ENCODE measurements around the gene PDGFB.

The PDGFB gene

GRCh38 chr22:39183991-39184585 lies 60.7 kb downstream of the PDGFB start:
- H3K36me3 ChIP-seq (ENCODE audit: control insufficient read depth in 1 of 2, insufficient read depth in 2 of 2, low read length in 2 of 2), result no peaks in the 10 kb centered on the region
- H3K9me3 ChIP-seq (ENCODE audit: control insufficient read depth in 1 of 2, low read length in 2 of 2), result peaks cover 0 to 5% of the 10 kb centered on the region in 2 donors
- H3K4me1 ChIP-seq (ENCODE audit: control insufficient read depth in 1 of 2, insufficient read depth in 2 of 2, low read length in 2 of 2), result peaks cover 0 to 6% of the 10 kb centered on the region in 2 donors
- H3K4me3 ChIP-seq (ENCODE audit: low read depth in 1 of 2, low read length in 2 of 2), result no peak overlapping the region
- peaks cover 0 to 6% of the 10 kb centered on the region in 2 donors for H3K27me3 ChIP-seq (ENCODE audit: control insufficient read depth in 1 of 2, insufficient read depth in 2 of 2, low read length in 2 of 2)
- no peak overlapping the region for H3K27ac ChIP-seq (ENCODE audit: low read depth, low read length)
- no peak overlapping the region for H3K9ac ChIP-seq (ENCODE audit: low read depth in 1 of 2, low read length in 2 of 2)

- peaks cover 0 to 6% of the 10 kb centered on the region in 2 donors for H3K27me3 ChIP-seq (ENCODE audit: control insufficient read depth in 1 of 2, insufficient read depth in 2 of 2, low read length in 2 of 2)
- H3K4me1 ChIP-seq (ENCODE audit: control insufficient read depth in 1 of 2, insufficient read depth in 2 of 2, low read length in 2 of 2), result peaks cover 0 to 6% of the 10 kb centered on the region in 2 donors
- H3K36me3 ChIP-seq (ENCODE audit: control insufficient read depth in 1 of 2, insufficient read depth in 2 of 2, low read length in 2 of 2), result no peaks in the 10 kb centered on the region
- no peak overlapping the region for H3K27ac ChIP-seq (ENCODE audit: low read depth, low read length)
- H3K9ac ChIP-seq (ENCODE audit: low read depth in 1 of 2, low read length in 2 of 2), result no peak overlapping the region
- H3K9me3 ChIP-seq (ENCODE audit: control insufficient read depth in 1 of 2, low read length in 2 of 2), result peaks cover 0 to 5% of the 10 kb centered on the region in 2 donors
- no peak overlapping the region for H3K4me3 ChIP-seq (ENCODE audit: low read depth in 1 of 2, low read length in 2 of 2)
Observed at GRCh38 chr22:39182478-39183030, 62.2 kb downstream of the PDGFB start.

DNA sequence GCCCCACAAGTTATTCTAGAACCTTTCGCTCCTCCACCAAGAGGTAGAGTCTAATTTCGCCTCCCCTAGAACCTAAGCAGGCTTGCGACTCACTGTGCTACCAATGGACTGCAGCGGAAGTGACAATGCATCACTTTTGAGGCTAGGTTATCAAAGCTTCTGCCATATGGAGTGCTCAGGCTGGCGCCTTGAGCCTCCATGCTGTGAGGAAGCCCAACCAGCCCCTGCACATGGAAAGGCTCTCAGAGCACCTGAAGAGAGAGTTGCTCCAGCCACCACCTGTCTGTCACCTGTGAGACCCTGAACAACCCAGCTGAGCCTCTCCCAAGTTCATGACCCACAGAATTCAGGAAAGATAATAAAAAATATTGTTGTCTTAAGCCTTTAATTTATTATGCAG lies 63.0 kb downstream of the PDGFB start:
- Histone ChIP-seq H3K27me3 (ENCODE audit: control insufficient read depth in 1 of 2, insufficient read depth in 2 of 2, low read length in 2 of 2) (peaks cover 0 to 6% of the 10 kb centered on the region in 2 donors), H3K9ac (ENCODE audit: low read depth in 1 of 2, low read length in 2 of 2) (no peak overlapping the region), H3K4me1 (ENCODE audit: control insufficient read depth in 1 of 2, insufficient read depth in 2 of 2, low read length in 2 of 2) (peaks cover 0 to 6% of the 10 kb centered on the region in 2 donors), H3K36me3 (ENCODE audit: control insufficient read depth in 1 of 2, insufficient read depth in 2 of 2, low read length in 2 of 2) (no peaks in the 10 kb centered on the region), H3K4me3 (ENCODE audit: low read depth in 1 of 2, low read length in 2 of 2) (no peak overlapping the region), H3K27ac (ENCODE audit: low read depth, low read length) (no peak overlapping the region), H3K9me3 (ENCODE audit: control insufficient read depth in 1 of 2, low read length in 2 of 2) (peaks cover 0 to 5% of the 10 kb centered on the region in 2 donors)

DNA sequence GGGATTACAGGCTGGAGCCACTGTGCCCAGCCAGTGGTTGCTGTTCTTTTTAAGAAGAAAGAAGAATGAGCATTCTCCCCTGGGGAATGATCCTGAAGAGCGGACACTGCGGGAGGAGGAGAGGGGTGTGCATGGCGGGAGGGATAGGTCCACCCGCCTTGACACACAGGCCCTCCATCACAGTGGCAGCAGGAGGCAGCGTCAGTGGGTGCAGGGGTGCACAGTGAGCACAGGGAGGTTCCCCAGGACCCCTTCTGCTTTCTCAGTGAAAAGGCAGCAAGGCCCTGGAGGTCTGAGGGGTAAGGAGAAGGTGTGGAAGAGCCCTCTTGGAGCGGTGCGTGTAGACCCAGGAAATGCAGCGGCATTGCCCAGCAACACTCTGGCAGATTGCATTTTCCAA lies 63.4 kb downstream of the PDGFB start:
- peaks cover 0 to under 1% of the 10 kb centered on the region in 2 donors for H3K9me3 ChIP-seq (ENCODE audit: control insufficient read depth in 1 of 2, low read length in 2 of 2)
- no peak overlapping the region for H3K4me3 ChIP-seq (ENCODE audit: low read depth in 1 of 2, low read length in 2 of 2)
- no peak overlapping the region for H3K27ac ChIP-seq (ENCODE audit: low read depth, low read length)
- H3K27me3 ChIP-seq (ENCODE audit: control insufficient read depth in 1 of 2, insufficient read depth in 2 of 2, low read length in 2 of 2), result peaks cover 0 to 6% of the 10 kb centered on the region in 2 donors
- no peaks in the 10 kb centered on the region for H3K36me3 ChIP-seq (ENCODE audit: control insufficient read depth in 1 of 2, insufficient read depth in 2 of 2, low read length in 2 of 2)
- peaks cover 0 to 6% of the 10 kb centered on the region in 2 donors for H3K4me1 ChIP-seq (ENCODE audit: control insufficient read depth in 1 of 2, insufficient read depth in 2 of 2, low read length in 2 of 2)
- no peak overlapping the region for H3K9ac ChIP-seq (ENCODE audit: low read depth in 1 of 2, low read length in 2 of 2)

DNA sequence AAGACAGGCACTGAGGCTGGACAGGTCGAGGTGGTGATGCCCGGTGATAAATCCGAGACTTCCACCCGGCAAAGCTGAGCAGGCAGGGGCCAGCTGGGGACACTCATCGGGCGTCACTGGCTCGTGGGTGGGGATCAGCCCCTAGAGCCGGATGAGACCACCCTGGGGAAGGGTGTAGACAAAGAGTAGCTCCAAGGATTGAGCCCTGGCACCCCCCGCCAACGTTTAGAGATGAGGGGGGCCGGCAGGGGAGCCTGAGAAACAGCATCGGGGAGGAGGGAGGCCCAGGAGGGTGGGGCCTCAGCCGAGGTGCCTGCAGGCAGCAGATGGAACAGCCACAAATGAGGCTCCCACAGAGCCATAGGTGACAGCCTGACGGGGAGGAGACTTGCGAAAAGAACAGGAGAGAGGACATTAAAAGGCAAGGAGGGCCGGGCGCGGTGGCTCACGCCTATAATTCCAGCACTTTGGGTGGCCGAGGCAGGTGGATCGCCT lies 64.9 kb downstream of the PDGFB start:
- Histone ChIP-seq H3K9me3 (ENCODE audit: control insufficient read depth in 1 of 2, low read length in 2 of 2) (no peaks in the 10 kb centered on the region), H3K9ac (ENCODE audit: low read depth in 1 of 2, low read length in 2 of 2) (no peak overlapping the region), H3K27me3 (ENCODE audit: control insufficient read depth in 1 of 2, insufficient read depth in 2 of 2, low read length in 2 of 2) (peaks cover 0 to 14% of the 10 kb centered on the region in 2 donors), H3K36me3 (ENCODE audit: control insufficient read depth in 1 of 2, insufficient read depth in 2 of 2, low read length in 2 of 2) (no peaks in the 10 kb centered on the region), H3K4me1 (ENCODE audit: control insufficient read depth in 1 of 2, insufficient read depth in 2 of 2, low read length in 2 of 2) (peaks cover 10 to 17% of the 10 kb centered on the region in 2 donors), H3K4me3 (ENCODE audit: low read depth in 1 of 2, low read length in 2 of 2) (no peak overlapping the region), H3K27ac (ENCODE audit: low read depth, low read length) (no peak overlapping the region)

GRCh38 chr22:39179401-39179827 lies 65.4 kb downstream of the PDGFB start:
- peaks cover 0 to 10% of the 10 kb centered on the region in 2 donors for H3K27me3 ChIP-seq (ENCODE audit: control insufficient read depth in 1 of 2, insufficient read depth in 2 of 2, low read length in 2 of 2)
- no peaks in the 10 kb centered on the region for H3K36me3 ChIP-seq (ENCODE audit: control insufficient read depth in 1 of 2, insufficient read depth in 2 of 2, low read length in 2 of 2)
- H3K9ac ChIP-seq (ENCODE audit: low read depth in 1 of 2, low read length in 2 of 2), result no peak overlapping the region
- H3K4me3 ChIP-seq (ENCODE audit: low read depth in 1 of 2, low read length in 2 of 2), result no peak overlapping the region
- no peaks in the 10 kb centered on the region for H3K9me3 ChIP-seq (ENCODE audit: control insufficient read depth in 1 of 2, low read length in 2 of 2)
- no peak overlapping the region for H3K27ac ChIP-seq (ENCODE audit: low read depth, low read length)
- H3K4me1 ChIP-seq (ENCODE audit: control insufficient read depth in 1 of 2, insufficient read depth in 2 of 2, low read length in 2 of 2), result peaks cover 11 to 22% of the 10 kb centered on the region in 2 donors

DNA sequence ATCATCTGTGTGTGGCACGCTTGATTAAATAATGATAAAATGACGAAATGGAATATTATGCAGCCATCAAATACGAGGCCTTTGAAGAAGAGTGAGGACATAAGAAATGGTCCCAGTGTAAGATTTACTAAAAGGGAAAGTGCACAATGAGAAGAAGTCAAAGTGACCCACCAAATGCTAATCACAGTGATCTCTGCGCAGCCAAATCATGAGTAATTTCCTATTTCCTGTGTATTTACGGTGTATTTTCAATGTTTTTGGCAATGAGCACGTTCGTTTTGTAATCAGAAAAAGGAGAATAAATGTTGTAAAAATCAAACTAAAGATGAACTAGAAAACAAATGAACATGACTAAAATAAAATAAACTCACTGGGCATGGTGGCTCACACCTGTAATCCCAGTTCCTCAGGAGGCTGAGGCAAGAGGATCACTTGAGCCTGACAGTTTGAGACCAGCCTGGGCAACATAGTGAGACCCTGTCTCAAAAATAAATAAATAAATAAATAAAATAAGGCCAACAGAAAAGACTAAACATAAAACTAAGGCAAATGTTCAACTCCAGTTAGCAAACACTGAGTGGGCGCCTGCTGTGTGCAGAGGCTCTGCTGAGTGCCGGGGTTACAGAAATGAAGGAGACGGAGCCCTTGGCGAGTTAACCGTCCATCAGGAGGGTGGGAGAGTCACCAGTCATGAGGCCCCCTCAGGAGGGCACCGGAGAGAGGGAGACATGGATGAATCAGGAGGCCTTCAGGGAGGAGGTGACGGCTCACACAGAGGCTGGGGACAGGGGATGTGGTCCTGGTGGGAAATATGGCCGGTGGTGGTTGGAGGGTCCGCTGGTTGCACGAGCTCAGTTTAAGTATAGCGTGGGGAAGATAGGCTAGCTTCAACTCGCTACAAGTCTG lies 66.3 kb downstream of the PDGFB start:
- Histone ChIP-seq H3K27me3 (ENCODE audit: control insufficient read depth in 1 of 2, insufficient read depth in 2 of 2, low read length in 2 of 2) (peaks cover 0 to 10% of the 10 kb centered on the region in 2 donors), H3K9ac (ENCODE audit: low read depth in 1 of 2, low read length in 2 of 2) (no peak overlapping the region), H3K36me3 (ENCODE audit: control insufficient read depth in 1 of 2, insufficient read depth in 2 of 2, low read length in 2 of 2) (no peaks in the 10 kb centered on the region), H3K4me1 (ENCODE audit: control insufficient read depth in 1 of 2, insufficient read depth in 2 of 2, low read length in 2 of 2) (peaks cover 16 to 31% of the 10 kb centered on the region in 2 donors), H3K9me3 (ENCODE audit: control insufficient read depth in 1 of 2, low read length in 2 of 2) (no peaks in the 10 kb centered on the region), H3K4me3 (ENCODE audit: low read depth in 1 of 2, low read length in 2 of 2) (no peak overlapping the region), H3K27ac (ENCODE audit: low read depth, low read length) (peak overlapping the region; percentile 36)

DNA sequence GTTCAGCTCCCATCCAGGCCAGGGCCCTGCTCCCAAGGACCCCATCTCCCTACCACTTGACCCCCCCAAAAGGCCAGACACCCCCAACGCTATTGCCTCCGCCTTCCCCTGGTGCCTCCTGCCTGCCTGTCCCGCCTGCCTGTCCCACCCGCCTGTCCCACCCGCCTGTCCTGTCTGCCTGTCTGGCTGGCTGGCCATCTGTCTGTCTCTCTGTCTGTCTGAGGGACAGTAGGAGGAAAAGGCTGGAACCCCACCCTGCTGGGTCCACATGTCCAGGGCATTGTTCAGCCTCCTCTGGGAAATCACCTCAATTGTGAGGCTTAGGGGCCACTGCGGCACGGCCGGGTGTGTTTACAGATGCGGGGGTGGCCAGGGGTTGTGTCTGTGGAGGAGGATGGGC lies 67.0 kb downstream of the PDGFB start:
- Histone ChIP-seq H3K9me3 (ENCODE audit: control insufficient read depth in 1 of 2, low read length in 2 of 2) (no peaks in the 10 kb centered on the region), H3K4me1 (ENCODE audit: control insufficient read depth in 1 of 2, insufficient read depth in 2 of 2, low read length in 2 of 2) (peaks cover 23 to 35% of the 10 kb centered on the region in 2 donors), H3K9ac (ENCODE audit: low read depth in 1 of 2, low read length in 2 of 2) (no peak overlapping the region), H3K4me3 (ENCODE audit: low read depth in 1 of 2, low read length in 2 of 2) (no peak overlapping the region), H3K36me3 (ENCODE audit: control insufficient read depth in 1 of 2, insufficient read depth in 2 of 2, low read length in 2 of 2) (no peaks in the 10 kb centered on the region), H3K27me3 (ENCODE audit: control insufficient read depth in 1 of 2, insufficient read depth in 2 of 2, low read length in 2 of 2) (peaks cover 0 to 14% of the 10 kb centered on the region in 2 donors), H3K27ac (ENCODE audit: low read depth, low read length) (peak overlapping the region; percentile 36)

GRCh38 chr22:39177456-39177775 lies 67.4 kb downstream of the PDGFB start:
- Histone ChIP-seq H3K36me3 (ENCODE audit: control insufficient read depth in 1 of 2, insufficient read depth in 2 of 2, low read length in 2 of 2) (no peaks in the 10 kb centered on the region), H3K4me3 (ENCODE audit: low read depth in 1 of 2, low read length in 2 of 2) (no peak overlapping the region), H3K4me1 (ENCODE audit: control insufficient read depth in 1 of 2, insufficient read depth in 2 of 2, low read length in 2 of 2) (peaks cover 23 to 35% of the 10 kb centered on the region in 2 donors), H3K27ac (ENCODE audit: low read depth, low read length) (no peak overlapping the region), H3K9ac (ENCODE audit: low read depth in 1 of 2, low read length in 2 of 2) (no peak overlapping the region), H3K27me3 (ENCODE audit: control insufficient read depth in 1 of 2, insufficient read depth in 2 of 2, low read length in 2 of 2) (peaks cover 0 to 14% of the 10 kb centered on the region in 2 donors), H3K9me3 (ENCODE audit: control insufficient read depth in 1 of 2, low read length in 2 of 2) (no peaks in the 10 kb centered on the region)

Data from duodenal mucosa (tissue), 2 donors.